Gastroesophageal sphincter (tissue), 3 donors: Measurements from ENCODE around the gene KAT6B.

Experiments
- POLR2A ChIP-seq, 2 donors: fragments of 450-650 bp; IDR thresholded peaks; one replicate each; pipeline ENCODE4 v1.6.1; 2017; ENCODE audit warnings: antibody characterized with exemption in 2 of 2, mild to moderate bottlenecking in 2 of 2, moderate library complexity in 1 of 2
- POLR2AphosphoS5 ChIP-seq: sonication (generic); formaldehyde crosslinking; IDR thresholded peaks from one replicate; pipeline ENCODE4 v1.6.1; 2017; ENCODE audit warnings: antibody characterized with exemption
- TF ChIP-seq, protein P1 (sequence below), 4 experiments: fragments of 200-600 bp in 2 of 4; fragments of 450-650 bp in 2 of 4; sonication (generic) in 1 of 4; IDR thresholded peaks; one replicate each; pipeline ENCODE4 v1.5.1; 2017 to 2019; ENCODE audit warnings: antibody characterized with exemption in 4 of 4, mild to moderate bottlenecking in 2 of 4, moderate library complexity in 2 of 4

GRCh38 chr10:74882831-74883230, 56.4 kb downstream of the KAT6B start:
- TF ChIP-seq POLR2AphosphoS5 (no peak), POLR2A (IDR thresholded peaks at IDR 0.05) (no peak)
- TF ChIP-seq, protein P1, sequence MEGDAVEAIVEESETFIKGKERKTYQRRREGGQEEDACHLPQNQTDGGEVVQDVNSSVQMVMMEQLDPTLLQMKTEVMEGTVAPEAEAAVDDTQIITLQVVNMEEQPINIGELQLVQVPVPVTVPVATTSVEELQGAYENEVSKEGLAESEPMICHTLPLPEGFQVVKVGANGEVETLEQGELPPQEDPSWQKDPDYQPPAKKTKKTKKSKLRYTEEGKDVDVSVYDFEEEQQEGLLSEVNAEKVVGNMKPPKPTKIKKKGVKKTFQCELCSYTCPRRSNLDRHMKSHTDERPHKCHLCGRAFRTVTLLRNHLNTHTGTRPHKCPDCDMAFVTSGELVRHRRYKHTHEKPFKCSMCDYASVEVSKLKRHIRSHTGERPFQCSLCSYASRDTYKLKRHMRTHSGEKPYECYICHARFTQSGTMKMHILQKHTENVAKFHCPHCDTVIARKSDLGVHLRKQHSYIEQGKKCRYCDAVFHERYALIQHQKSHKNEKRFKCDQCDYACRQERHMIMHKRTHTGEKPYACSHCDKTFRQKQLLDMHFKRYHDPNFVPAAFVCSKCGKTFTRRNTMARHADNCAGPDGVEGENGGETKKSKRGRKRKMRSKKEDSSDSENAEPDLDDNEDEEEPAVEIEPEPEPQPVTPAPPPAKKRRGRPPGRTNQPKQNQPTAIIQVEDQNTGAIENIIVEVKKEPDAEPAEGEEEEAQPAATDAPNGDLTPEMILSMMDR (IDR thresholded peaks at IDR 0.05) = no peak
